GM12891 (cell line): ENCODE results near the gene MSRB2.
"Not testable (repeated sequence)": the region's sequence is repeated elsewhere in the genome, so short reads cannot be mapped to it uniquely, and the experiment has no call there.

ENCODE experiments used
- DNase-seq: peaks from one replicate; pipeline ENCODE4 v3.0.0; 2011; ENCODE audit warnings: low spot score; ENCODE audit not compliant: insufficient read length
- FAIRE-seq: peaks from 2 replicates; lab custom pipeline; 2011; peaks lifted over from hg19 to GRCh38; lab: Jason Lieb, UNC
- PAX5 ChIP-seq: IDR thresholded peaks from 2 replicates; pipeline ENCODE4 v1.6.1; 2011; ENCODE audit warnings: low read length, moderate library complexity, mild to moderate bottlenecking; ENCODE audit not compliant: insufficient read depth, severe bottlenecking
- POLR2A ChIP-seq: IDR thresholded peaks from 2 replicates; pipeline ENCODE4 v1.6.1; 2011; ENCODE audit warnings: low read depth, low read length, control low read depth
- POLR2AphosphoS5 ChIP-seq: IDR thresholded peaks from 2 replicates; pipeline ENCODE4 v1.6.1; 2011; ENCODE audit warnings: low read depth, low read length, control low read depth
- POU2F2 ChIP-seq: IDR thresholded peaks from 2 replicates; pipeline ENCODE4 v1.6.1; 2011; ENCODE audit warnings: low read depth, mild to moderate bottlenecking, control low read depth, low read length, moderate library complexity
- SPI1 ChIP-seq: IDR thresholded peaks from 2 replicates; pipeline ENCODE4 v1.6.1; 2011; ENCODE audit warnings: low read depth, low read length, control low read depth
- TAF1 ChIP-seq: IDR thresholded peaks from 2 replicates; pipeline ENCODE4 v1.6.1; 2011; ENCODE audit warnings: low read depth, low read length, control low read depth

Gene MSRB2

DNA sequence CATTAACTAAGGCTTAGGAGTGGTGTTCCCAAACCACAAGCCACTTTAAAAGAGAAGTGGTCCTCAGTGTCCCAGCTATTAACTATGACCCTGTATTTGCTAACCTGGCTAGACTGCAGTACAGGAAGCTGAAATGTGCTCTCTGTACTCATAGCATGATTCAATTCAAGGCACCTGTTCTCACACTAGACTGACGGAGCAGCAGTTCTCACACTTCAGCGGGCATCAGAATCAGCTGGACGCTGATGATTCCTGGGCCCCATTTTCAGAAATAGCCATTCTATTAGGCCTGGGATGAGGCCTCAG is 24.5 kb upstream of the MSRB2 start:
- DNase-seq (no peak), FAIRE-seq (no peak)
- no peak for TF ChIP-seq POU2F2
- no peak for TF ChIP-seq POLR2AphosphoS5
- no peak for TF ChIP-seq TAF1
- no peak for TF ChIP-seq POLR2A
- no peak for TF ChIP-seq SPI1
- no peak for TF ChIP-seq PAX5

DNA sequence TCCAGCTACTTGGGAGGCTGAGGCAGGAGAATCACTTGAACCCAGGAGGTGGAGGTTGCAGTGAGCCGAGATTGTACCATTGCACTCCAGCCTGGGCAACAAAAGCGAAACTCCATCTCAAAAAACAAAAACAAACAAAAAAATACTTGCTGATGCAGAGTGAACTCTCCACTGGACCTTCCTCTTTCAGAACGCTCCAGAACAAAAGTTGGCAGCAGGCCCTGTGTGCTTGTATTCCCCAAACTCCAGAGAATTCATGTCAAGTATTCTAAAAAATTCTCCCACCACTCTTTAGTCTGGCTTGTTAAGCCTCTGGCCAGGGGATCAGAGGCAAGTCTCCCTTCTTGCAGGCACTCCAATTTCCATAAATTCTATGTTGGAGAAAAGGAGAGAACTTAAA is 22.8 kb upstream of the MSRB2 start:
- DNase-seq, FAIRE-seq: not testable (repeated sequence)

DNA sequence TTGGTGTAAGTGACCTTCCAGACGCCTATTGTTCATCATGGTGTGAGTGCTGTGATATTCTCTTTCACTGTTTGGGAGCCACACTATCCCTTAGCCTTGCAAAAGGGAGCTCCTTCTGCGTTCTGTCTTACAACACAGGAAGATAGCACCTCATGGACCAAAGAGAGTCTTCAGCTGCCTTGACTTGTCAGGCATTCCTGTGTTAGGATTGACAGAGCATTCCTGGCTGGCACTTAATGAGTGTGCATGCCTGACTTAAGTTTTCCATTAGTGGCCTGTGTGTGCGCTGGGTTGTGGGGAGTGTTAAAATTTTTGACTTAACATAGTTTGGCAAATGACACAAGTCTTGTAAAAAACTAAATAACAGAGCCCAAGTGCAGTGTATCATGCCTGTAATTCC is 21.9 kb upstream of the MSRB2 start:
- DNase-seq, result no peak
- no peak for FAIRE-seq
- no peak for TF ChIP-seq POLR2AphosphoS5
- TF ChIP-seq POLR2A, result no peak
- TF ChIP-seq POU2F2, result no peak
- TF ChIP-seq SPI1, result no peak
- no peak for TF ChIP-seq TAF1
- TF ChIP-seq PAX5, result no peak

DNA sequence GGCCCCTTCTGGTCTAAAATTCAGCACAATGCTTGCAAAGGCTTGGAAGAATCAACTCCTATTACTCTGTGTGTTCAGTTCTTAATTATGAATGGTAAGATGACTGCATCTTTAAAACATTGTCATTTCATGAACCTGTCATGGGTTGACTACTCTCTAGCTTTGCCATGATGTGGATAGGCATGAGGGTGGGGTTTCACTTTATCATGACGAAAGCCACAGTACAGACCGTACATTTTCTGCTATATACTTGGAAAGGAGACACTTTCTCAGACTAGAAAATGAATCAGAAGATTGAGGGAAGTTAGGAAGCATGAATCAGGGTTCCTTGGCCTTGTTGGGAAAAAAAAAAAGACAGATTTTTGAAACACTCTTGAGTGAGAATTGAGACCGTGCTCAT is 19.7 kb upstream of the MSRB2 start:
- TF ChIP-seq PAX5, result no peak
- TF ChIP-seq SPI1, result no peak
- TF ChIP-seq POU2F2, result no peak
- TF ChIP-seq TAF1, result no peak
- TF ChIP-seq POLR2AphosphoS5, result no peak
- TF ChIP-seq POLR2A, result no peak
- DNase-seq (no peak), FAIRE-seq (no peak)

DNA sequence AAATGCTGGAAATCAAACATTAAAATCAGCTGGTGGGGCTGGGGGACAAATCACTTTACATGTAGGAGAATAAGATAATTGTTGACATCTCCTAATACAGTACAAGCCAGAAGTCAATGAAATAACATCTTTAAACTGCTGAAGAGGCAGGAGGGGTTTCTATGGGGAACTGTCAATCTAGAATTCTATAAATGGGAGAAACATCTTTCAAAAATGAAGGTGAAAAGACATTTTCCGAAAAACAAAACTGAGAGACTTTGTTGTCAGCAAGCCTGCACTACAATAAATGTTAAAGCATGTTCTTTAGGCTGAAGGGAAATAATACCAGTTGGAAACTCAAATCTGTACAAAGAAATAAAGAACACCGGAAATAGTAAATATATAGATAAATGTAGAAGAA is 17.3 kb upstream of the MSRB2 start:
- no peak for FAIRE-seq
- TF ChIP-seq POLR2AphosphoS5 (no peak), TAF1 (no peak), POLR2A (no peak), POU2F2 (no peak), SPI1 (no peak), PAX5 (no peak)
- no peak for DNase-seq

DNA sequence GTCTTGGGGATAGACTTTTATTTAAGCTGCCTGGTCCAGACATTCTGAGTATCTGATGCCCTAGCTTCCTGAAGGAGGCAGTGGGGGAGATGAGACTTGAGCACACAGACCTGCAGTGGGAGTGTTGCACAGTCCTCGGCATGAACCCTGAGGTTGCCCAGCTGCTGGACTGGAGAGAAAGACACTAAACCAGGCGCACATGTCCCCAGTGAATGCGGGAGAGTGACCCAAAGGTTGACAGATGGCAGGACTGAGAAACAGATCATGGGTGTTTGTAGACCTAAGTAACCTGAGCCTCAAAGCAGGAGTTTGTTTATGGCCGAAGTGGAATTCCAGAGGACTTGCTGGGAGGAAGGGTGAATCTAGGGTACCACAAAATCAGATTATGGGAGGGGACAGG is 15.7 kb upstream of the MSRB2 start:
- no peak for TF ChIP-seq PAX5
- TF ChIP-seq POU2F2, result no peak
- no peak for TF ChIP-seq POLR2AphosphoS5
- TF ChIP-seq SPI1, result no peak
- TF ChIP-seq POLR2A, result no peak
- TF ChIP-seq TAF1, result no peak
- DNase-seq, result no peak
- FAIRE-seq, result no peak

DNA sequence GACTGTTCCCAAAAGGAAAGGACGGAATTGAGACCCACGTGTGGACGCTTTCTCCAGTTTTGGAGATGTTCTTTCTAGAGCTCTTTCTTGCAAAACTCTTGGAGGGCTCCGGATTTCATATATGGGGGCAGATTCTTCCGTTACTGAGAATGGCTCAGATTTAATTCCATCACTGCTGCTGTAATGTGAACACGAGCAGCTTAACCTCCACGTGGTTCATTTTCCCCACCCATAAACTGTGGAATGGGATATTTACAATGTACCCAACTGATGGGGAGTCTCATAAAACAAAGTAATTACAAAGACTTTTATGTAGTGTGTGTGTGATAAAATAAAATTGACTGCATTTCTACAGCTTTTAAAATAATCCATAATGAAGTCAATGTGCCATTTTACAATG is 15.1 kb upstream of the MSRB2 start:
- FAIRE-seq, result no peak
- TF ChIP-seq POLR2A (no peak), SPI1 (no peak), TAF1 (no peak), POLR2AphosphoS5 (no peak), POU2F2 (no peak), PAX5 (no peak)
- no peak for DNase-seq

DNA sequence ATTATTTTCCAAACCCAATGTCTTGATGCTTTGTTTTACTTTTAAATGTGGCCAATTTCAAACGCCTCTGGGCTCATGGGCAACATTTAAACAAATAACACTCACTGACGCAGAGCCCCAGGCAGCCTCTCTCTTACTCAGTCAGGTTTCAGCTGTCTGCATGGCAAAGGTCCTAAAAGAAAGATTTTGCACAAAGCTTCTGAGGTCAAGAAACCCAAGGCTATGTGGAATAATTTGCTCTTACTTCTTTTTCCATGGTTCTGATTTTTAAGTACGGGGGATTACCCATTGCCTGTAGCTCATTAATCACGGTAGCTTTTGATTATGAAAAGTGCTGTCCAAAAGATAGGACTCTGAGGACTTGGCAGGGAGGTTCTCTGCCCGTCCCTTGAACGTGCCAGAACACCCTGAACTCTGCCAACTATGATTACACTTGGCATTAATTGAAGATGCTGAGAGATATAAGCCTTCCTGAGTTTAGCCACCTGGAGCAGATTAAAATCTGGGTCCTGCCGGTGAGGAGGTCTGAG is 14.1 kb upstream of the MSRB2 start:
- no peak for DNase-seq
- FAIRE-seq, result no peak

DNA sequence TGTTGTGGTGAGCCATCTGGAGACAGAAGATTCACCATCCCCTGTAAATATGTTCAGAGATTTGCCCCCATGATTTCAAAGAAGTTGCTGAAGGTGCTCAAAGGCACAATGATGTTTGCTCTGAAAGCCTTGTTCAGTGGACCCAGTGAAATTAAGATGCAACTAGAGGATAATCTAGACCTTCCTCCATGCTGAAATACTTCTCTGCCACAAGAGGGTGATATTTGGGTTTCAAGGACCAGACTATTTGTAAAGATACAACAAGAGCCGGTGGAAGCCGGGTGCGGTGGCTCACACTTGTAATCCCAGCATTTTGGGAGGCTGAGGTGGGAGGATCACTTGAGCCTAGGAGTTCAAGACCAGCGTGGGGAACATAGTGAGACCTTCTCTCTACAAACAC is 13.5 kb upstream of the MSRB2 start:
- no peak for TF ChIP-seq POU2F2
- TF ChIP-seq POLR2AphosphoS5, result no peak
- TF ChIP-seq PAX5, result no peak
- no peak for TF ChIP-seq SPI1
- TF ChIP-seq POLR2A, result no peak
- no peak for TF ChIP-seq TAF1
- no peak for DNase-seq
- no peak for FAIRE-seq

More for the DNA sequence above, 14.1 kb upstream of the MSRB2 start:
- no peak for TF ChIP-seq POLR2AphosphoS5
- TF ChIP-seq POU2F2, result no peak
- no peak for TF ChIP-seq SPI1
- TF ChIP-seq POLR2A, result no peak
- no peak for TF ChIP-seq TAF1
- no peak for TF ChIP-seq PAX5

DNA sequence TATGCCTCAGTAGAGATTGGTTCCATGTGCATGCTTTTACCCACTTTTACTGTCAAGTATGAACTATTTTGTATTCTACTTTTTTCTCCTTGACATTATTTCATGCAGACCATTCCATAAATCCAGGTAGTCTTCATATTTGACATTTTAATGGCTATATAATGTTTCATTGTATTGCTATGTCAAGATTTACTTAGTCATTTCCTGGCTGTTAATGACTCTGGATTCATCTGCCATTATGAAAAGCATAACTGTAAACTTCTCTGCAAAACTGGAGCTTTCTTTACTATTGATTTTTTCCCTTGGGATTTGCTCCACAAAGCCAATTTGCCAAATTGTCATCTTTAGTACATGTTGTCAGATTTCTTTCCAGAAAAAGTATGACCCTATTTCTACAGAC is 6.8 kb upstream of the MSRB2 start:
- TF ChIP-seq POU2F2 (no peak), POLR2AphosphoS5 (no peak), PAX5 (no peak), POLR2A (no peak), TAF1 (no peak), SPI1 (no peak)
- no peak for FAIRE-seq
- no peak for DNase-seq
